Left lung (tissue), 10 donors: ENCODE results near the gene PDLIM5. TPM values are rescaled to one million over a fixed set of nuclear protein-coding genes. Genes with fewer than 3 reads are reported as not detected.

ENCODE experiments used
- ATAC-seq: fragments of 200-7000 bp; cut with Tn5 transposase; one replicate; pipeline ENCODE4 v1.9.1; 2020; ENCODE audit warnings: moderate library complexity
- DNase-seq, 4 donors: peaks; one replicate each; pipeline ENCODE4 v3.0.0-alpha.2; 2013 to 2020
- H3K27ac ChIP-seq, 2 donors: fragments of 200-600 bp; sonication (generic) in 1 of 2; one replicate each; pipeline versions ENCODE4 v1.5.0 to v1.8.0; 2020 to 2021
- H3K27me3 ChIP-seq, 2 donors: fragments of 200-600 bp; sonication (generic) in 1 of 2; one replicate each; pipeline versions ENCODE4 v1.5.0 to v1.8.0; 2020 to 2021
- H3K36me3 ChIP-seq, 2 donors: fragments of 200-600 bp; sonication (generic) in 1 of 2; one replicate each; pipeline versions ENCODE4 v1.5.0 to v1.8.0; 2020 to 2021
- H3K4me1 ChIP-seq, 2 donors: fragments of 200-600 bp; one replicate each; pipeline ENCODE4 v1.8.0; 2021
- H3K4me3 ChIP-seq, 2 donors: fragments of 200-600 bp; sonication (generic) in 1 of 2; one replicate each; pipeline versions ENCODE4 v1.5.0 to v1.8.0; 2020 to 2021; ENCODE audit warnings: mild to moderate bottlenecking in 1 of 2
- H3K9me3 ChIP-seq, 2 donors: fragments of 200-600 bp; sonication (generic) in 1 of 2; one replicate each; pipeline versions ENCODE4 v1.5.0 to v1.8.0; 2020 to 2021
- intact Hi-C, 2 donors: fragments of 100-400 bp; cut with DNase I; formaldehyde crosslinking; loops; one replicate each; pipeline versions ENCODE4 v1.11.2 to v1.14.2; 2022
- polyA plus RNA-seq, 6 donors: library from polyadenylated mRNA; unstranded; fragments of 120-200 nt; gene quantifications; one replicate each; pipeline ENCODE4 v1.2.1, GENCODE V29; 2013; ENCODE audit not compliant: insufficient read length in 6 of 6
- total RNA-seq, 2 donors: library from RNA; stranded (reverse); fragmentation: NEBNext Ultra II Directional; extraction: Animal tissue kit (Norgen Biotek cat#: 25700); gene quantifications; one replicate each; pipeline ENCODE4 v1.2.1, GENCODE V29; 2021
- TF ChIP-seq, protein P1 (sequence below), 2 donors: fragments of 200-600 bp; sonication (generic) in 1 of 2; IDR thresholded peaks; one replicate each; pipeline versions ENCODE4 v1.5.0 to v1.8.0; 2021; ENCODE audit warnings: antibody characterized with exemption in 2 of 2
- donor health status: DM: no; HTN: yes; CAD: no.
- donor health status: DM: no; HTN: no; CAD: no.

PDLIM5 gene
- total and polyA plus RNA-seq, 8 donors: 18.3 to 105 (median 20.3) TPM

DNA sequence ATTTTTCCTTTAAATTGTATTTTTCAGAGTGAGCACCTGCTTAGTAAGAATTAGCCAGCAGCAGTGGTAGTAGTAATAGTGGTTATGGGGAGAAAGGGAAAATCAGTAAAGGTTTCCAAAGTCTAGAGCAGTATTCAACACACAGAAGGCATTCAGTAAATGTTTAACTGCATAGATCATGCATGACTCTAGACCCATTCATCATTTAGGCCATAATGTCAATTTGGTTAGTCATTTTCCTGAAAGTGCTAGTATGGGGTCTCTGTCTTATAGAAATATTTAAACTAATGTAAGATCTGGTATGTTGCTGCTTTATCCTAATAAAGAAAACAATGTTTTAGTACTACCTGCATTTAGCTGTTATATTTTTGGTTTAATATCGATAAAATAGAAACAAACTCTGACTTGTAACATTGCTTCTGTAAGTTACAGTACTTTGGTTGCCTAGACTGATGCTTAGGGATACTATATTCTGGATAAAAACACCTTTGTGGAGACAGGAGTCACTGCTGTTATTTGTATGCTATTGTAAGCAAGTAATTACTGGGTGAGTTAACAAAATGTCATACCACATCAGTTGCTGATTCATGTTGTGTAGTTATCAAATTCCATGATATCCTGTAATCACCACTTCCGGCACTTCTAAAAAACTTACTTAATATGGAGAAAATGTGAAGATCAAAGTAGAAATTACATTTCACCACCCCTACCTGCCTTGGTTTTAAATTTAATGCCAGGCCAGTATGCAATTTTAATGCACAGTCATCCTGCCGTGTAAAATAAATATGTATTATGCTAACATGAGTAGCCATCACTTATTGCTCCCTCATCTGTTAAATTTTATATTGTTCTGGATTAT, 190.2 kb downstream of the PDLIM5 start:
- no peak for ATAC-seq
- Histone ChIP-seq H3K4me3 (no peak overlapping the region), H3K9me3 (no peaks in the 10 kb centered on the region), H3K27me3 (no peaks in the 10 kb centered on the region), H3K36me3 (peaks cover 0 to 36% of the 10 kb centered on the region in 2 donors), H3K27ac (no peak overlapping the region), H3K4me1 (no peaks in the 10 kb centered on the region)
- no peak for DNase-seq
- intact Hi-C loops: no loop called here
- TF ChIP-seq, protein P1, sequence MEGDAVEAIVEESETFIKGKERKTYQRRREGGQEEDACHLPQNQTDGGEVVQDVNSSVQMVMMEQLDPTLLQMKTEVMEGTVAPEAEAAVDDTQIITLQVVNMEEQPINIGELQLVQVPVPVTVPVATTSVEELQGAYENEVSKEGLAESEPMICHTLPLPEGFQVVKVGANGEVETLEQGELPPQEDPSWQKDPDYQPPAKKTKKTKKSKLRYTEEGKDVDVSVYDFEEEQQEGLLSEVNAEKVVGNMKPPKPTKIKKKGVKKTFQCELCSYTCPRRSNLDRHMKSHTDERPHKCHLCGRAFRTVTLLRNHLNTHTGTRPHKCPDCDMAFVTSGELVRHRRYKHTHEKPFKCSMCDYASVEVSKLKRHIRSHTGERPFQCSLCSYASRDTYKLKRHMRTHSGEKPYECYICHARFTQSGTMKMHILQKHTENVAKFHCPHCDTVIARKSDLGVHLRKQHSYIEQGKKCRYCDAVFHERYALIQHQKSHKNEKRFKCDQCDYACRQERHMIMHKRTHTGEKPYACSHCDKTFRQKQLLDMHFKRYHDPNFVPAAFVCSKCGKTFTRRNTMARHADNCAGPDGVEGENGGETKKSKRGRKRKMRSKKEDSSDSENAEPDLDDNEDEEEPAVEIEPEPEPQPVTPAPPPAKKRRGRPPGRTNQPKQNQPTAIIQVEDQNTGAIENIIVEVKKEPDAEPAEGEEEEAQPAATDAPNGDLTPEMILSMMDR (IDR thresholded peaks at IDR 0.05): no peak

DNA sequence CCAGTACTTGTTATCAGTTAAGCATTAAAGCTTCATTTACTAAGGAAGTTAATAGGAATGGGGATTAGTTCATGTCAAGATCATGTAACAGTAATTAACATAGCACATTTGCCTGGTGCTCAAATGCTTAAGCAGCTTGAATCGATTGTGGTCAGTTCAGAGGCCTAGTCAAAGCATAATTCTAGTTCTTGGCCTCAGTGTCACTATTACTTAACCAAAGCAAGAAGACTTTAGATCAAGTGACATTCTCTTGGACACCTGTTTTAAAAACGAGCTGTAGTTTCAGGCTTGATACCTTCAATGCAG, 190.8 kb downstream of the PDLIM5 start:
- DNase-seq (no peak), ATAC-seq (no peak)
- Histone ChIP-seq H3K36me3 (peaks cover 0 to 36% of the 10 kb centered on the region in 2 donors), H3K4me3 (no peak overlapping the region), H3K4me1 (no peaks in the 10 kb centered on the region), H3K27me3 (no peaks in the 10 kb centered on the region), H3K27ac (no peak overlapping the region), H3K9me3 (no peaks in the 10 kb centered on the region)
- intact Hi-C loops: no loop called here
- TF ChIP-seq, protein P1 (IDR thresholded peaks at IDR 0.05): no peak

- DNase-seq (no peak), ATAC-seq (no peak)
- no peaks in the 10 kb centered on the region for H3K27me3 ChIP-seq
- intact Hi-C loops: no loop called here
- no peaks in the 10 kb centered on the region for H3K4me1 ChIP-seq
- no peak overlapping the region for H3K27ac ChIP-seq
- H3K4me3 ChIP-seq: no peak overlapping the region
- TF ChIP-seq, protein P1 (IDR thresholded peaks at IDR 0.05): no peak
- no peaks in the 10 kb centered on the region for H3K9me3 ChIP-seq
- peaks cover 0 to 15% of the 10 kb centered on the region in 2 donors for H3K36me3 ChIP-seq
Measured at GRCh38 chr4:94648699-94649098, 197.0 kb downstream of the PDLIM5 start.

DNA sequence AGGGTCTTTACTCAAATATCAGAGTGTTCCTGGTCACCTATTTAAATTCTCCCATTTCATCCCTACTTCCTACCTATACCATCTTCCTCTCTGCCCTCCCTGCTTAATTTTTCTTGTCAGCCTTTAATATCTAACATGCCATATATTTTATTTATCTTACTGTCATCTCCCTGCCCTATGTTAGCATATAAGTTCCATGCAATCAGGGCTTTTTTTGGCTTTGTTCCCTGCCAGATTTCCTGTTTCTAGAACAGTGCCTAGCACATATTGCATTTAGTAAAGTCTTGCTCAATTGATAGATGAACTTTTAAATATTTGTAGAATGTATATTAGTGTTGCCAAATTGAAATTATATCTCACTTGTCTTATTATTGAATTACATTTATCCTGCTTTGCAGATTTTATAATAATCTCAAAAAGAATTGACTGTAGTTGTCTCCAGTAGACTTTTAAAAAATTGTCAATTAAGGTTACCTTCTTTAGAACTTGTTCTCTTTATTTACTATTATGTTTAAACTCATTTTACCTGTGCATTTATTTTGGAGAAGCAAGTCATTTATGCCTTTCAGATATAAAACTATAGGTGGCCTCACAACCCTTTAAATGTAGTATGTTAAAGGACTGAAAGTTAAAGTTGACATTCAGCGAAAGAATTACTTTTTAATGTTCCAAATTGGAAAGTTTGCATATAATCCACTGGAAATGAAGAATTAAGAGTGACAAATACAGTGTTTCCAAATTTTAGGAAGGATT, 197.8 kb downstream of the PDLIM5 start:
- no peak for ATAC-seq

DNA sequence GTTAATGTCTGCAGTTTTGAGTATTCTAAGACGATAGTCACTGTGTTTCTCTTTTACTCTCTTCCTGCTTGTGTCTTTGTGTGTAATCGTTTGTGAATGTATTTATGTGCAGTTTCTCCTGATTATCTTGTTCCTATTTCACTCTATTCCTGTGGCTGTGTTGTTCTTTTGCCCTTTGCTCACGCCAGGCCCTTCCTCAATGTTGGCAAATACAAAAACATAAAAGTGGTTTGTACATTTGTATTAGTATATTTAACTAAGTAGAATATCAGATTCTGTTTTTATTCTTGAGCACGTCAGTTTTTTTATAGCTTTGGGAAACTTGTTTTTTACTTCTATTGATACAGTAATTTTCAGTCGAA, 198.4 kb downstream of the PDLIM5 start:
- ATAC-seq (no peak), DNase-seq (no peak)
- intact Hi-C loops: no loop called here
- no peaks in the 10 kb centered on the region for H3K9me3 ChIP-seq
- no peaks in the 10 kb centered on the region for H3K27me3 ChIP-seq
- H3K4me1 ChIP-seq: no peaks in the 10 kb centered on the region
- peaks cover 0 to 8% of the 10 kb centered on the region in 2 donors for H3K36me3 ChIP-seq
- TF ChIP-seq, protein P1 (IDR thresholded peaks at IDR 0.05): no peak
- no peak overlapping the region for H3K4me3 ChIP-seq
- no peak overlapping the region for H3K27ac ChIP-seq

More for the DNA sequence above, 197.8 kb downstream of the PDLIM5 start:
- Histone ChIP-seq H3K9me3 (no peaks in the 10 kb centered on the region), H3K4me1 (no peaks in the 10 kb centered on the region), H3K36me3 (peaks cover 0 to 10% of the 10 kb centered on the region in 2 donors), H3K27me3 (no peaks in the 10 kb centered on the region), H3K4me3 (no peak overlapping the region), H3K27ac (no peak overlapping the region)
- TF ChIP-seq, protein P1 (IDR thresholded peaks at IDR 0.05): no peak
- no peak for DNase-seq
- intact Hi-C loops: no loop called here
